Measurements from ENCODE around the gene SLC16A2.

Gene SLC16A2

GRCh38 chrX:74420196-74421035 lies 877 bp upstream of the SLC16A2 start:
- H3K4me1 Mint-ChIP-seq = peaks cover 32% of the 10 kb centered on the region
- no peaks in the 10 kb centered on the region for H3K27me3 Mint-ChIP-seq (ENCODE audit: low read depth)
- TF ChIP-seq, protein P1, sequence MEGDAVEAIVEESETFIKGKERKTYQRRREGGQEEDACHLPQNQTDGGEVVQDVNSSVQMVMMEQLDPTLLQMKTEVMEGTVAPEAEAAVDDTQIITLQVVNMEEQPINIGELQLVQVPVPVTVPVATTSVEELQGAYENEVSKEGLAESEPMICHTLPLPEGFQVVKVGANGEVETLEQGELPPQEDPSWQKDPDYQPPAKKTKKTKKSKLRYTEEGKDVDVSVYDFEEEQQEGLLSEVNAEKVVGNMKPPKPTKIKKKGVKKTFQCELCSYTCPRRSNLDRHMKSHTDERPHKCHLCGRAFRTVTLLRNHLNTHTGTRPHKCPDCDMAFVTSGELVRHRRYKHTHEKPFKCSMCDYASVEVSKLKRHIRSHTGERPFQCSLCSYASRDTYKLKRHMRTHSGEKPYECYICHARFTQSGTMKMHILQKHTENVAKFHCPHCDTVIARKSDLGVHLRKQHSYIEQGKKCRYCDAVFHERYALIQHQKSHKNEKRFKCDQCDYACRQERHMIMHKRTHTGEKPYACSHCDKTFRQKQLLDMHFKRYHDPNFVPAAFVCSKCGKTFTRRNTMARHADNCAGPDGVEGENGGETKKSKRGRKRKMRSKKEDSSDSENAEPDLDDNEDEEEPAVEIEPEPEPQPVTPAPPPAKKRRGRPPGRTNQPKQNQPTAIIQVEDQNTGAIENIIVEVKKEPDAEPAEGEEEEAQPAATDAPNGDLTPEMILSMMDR (IDR thresholded peaks at IDR 0.05; ENCODE audit: unreplicated experiment in 3 of 3) = peak; percentile 8 to 18 (median 17)

GRCh38 chrX:74421740-74422352 lies 553 bp downstream of the SLC16A2 start:
- TF ChIP-seq, protein P1 (IDR thresholded peaks at IDR 0.05; ENCODE audit: unreplicated experiment in 3 of 3) = no peak
- Mint-ChIP-seq H3K27me3 (ENCODE audit: low read depth) (no peaks in the 10 kb centered on the region), H3K27ac (peak overlapping the region; percentile 86 to 96 (median 94)), H3K36me3 (ENCODE audit: low read depth) (no peaks in the 10 kb centered on the region), H3K4me3 (peak overlapping the region; percentile 92 to 94 (median 93)), H3K9me3 (no peaks in the 10 kb centered on the region), H3K4me1 (peaks cover 37% of the 10 kb centered on the region)

More at GRCh38 chrX:74420196-74421035, 877 bp upstream of the SLC16A2 start:
- peak overlapping the region; percentile 84 to 99 (median 97) for H3K27ac Mint-ChIP-seq
- peak overlapping the region; percentile 85 to 95 (median 92) for H3K4me3 Mint-ChIP-seq
- H3K9me3 Mint-ChIP-seq = no peaks in the 10 kb centered on the region
- no peaks in the 10 kb centered on the region for H3K36me3 Mint-ChIP-seq (ENCODE audit: low read depth)

DNA sequence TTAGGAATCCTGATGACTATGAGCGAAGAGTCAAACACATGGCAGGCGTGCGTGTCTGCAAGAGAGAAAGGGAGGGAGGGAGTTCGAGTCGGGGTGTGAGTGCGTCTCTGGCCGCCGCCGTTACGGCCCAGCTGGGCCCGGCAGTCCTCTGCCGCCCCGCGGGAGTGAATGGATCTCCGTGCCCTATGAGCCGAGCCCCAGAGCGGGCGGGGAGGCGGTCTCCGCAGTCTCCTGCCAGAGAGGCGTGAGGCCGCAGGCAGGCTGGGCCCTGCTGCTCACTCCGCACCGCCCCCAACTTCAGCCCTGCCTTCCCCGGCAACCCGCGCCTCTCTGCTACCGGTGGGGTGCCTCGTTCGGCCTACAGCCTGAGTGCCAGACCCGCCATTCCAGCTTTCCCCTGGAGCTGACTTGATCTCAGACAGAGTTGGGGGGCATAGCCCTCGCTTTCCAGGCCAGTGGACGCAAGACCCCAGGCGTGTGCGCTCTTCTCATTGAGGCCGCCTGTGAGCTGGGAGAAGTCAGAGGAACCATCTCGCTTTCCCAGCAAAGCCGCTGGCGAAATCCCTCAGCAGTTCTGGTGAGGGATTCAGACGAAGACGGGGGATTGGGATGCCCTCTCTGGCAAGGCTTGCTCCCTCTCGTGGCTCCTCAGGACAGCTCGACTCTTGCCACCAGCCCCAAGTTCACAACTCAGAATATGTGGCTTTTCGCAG lies 1.4 kb downstream of the SLC16A2 start:
- Mint-ChIP-seq H3K9me3 (no peaks in the 10 kb centered on the region), H3K27me3 (ENCODE audit: low read depth) (no peaks in the 10 kb centered on the region), H3K36me3 (ENCODE audit: low read depth) (no peaks in the 10 kb centered on the region), H3K27ac (peak overlapping the region; percentile 86 to 96 (median 94)), H3K4me1 (peaks cover 42% of the 10 kb centered on the region), H3K4me3 (peak overlapping the region; percentile 92 to 94 (median 93))
- TF ChIP-seq, protein P1 (IDR thresholded peaks at IDR 0.05; ENCODE audit: unreplicated experiment in 3 of 3) = no peak

- H3K36me3 Mint-ChIP-seq (ENCODE audit: low read depth) = no peaks in the 10 kb centered on the region
- peaks cover 46% of the 10 kb centered on the region for H3K4me1 Mint-ChIP-seq
- H3K27ac Mint-ChIP-seq = peak overlapping the region; percentile 86 to 96 (median 94)
- H3K27me3 Mint-ChIP-seq (ENCODE audit: low read depth) = no peaks in the 10 kb centered on the region
- TF ChIP-seq, protein P1 (IDR thresholded peaks at IDR 0.05; ENCODE audit: unreplicated experiment in 3 of 3) = no peak
- H3K4me3 Mint-ChIP-seq = peak overlapping the region; percentile 92 to 94 (median 93)
- H3K9me3 Mint-ChIP-seq = no peaks in the 10 kb centered on the region
These were observed 2.2 kb downstream of the SLC16A2 start for GRCh38 chrX:74423289-74423998.

DNA sequence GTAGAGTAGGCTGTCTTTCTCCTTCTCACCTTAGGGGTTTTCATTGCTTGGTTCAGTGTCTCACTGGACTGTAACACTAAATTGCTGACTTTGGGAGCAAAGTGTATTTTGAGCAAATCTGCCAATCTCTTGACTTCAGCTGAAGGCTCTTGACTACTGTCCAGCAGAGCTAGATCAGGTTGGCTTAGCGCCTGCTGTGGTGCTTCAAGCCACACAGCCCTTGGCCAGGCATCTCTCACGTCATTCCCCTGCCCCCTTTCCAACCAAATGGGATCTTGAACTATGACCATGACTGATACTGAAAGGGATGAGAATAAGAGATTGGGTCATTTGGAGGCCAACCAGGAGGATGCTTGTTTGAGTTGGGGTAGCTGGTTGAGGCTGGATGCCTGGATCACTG lies 4.8 kb downstream of the SLC16A2 start:
- Mint-ChIP-seq H3K4me1 (peaks cover 42% of the 10 kb centered on the region), H3K36me3 (ENCODE audit: low read depth) (peaks cover 4% of the 10 kb centered on the region), H3K4me3 (no peak overlapping the region), H3K27me3 (ENCODE audit: low read depth) (no peaks in the 10 kb centered on the region), H3K9me3 (no peaks in the 10 kb centered on the region), H3K27ac (no peak overlapping the region)
- TF ChIP-seq, protein P1 (IDR thresholded peaks at IDR 0.05; ENCODE audit: unreplicated experiment in 3 of 3) = no peak
